Caco-2 (cell line): ENCODE data around the gene BACH2. TPM values are rescaled to one million over a fixed set of nuclear protein-coding genes. Genes with fewer than 3 reads are reported as not detected.
A peak's percentile ranks its signal among the peaks of the same experiment; 100 is the strongest.

Experiments
- BruUV-seq: library from RNA; stranded (reverse); fragments of 400-500 nt; replicated peaks from 2 replicates; lab custom pipeline; 2021; lab: Mats Ljungman, UMichigan
- CTCF ChIA-PET: fragments of 300-600 bp; sonication (Branson Sonifier 250); formaldehyde crosslinking; loops from one replicate; lab custom pipeline; 2022; ENCODE audit warnings: antibody characterized with exemption; lab: Charles Lee
- POLR2A ChIA-PET: fragments of 300-600 bp; sonication (Branson Sonifier 250); formaldehyde crosslinking; loops from one replicate; lab custom pipeline; 2022; ENCODE audit warnings: antibody characterized with exemption; lab: Charles Lee
- DNase-seq, 2 experiments: peaks; one replicate each; pipeline versions ENCODE4 v3.0.0 to v3.0.0-alpha.2; 2020 to 2022
- H3K27me3 ChIP-seq: replicated peaks from 2 replicates; pipeline ENCODE4 v1.6.0; 2011; ENCODE audit warnings: low read length; ENCODE audit not compliant: control insufficient read depth, insufficient read depth
- H3K36me3 ChIP-seq: 2 replicates; pipeline ENCODE4 v1.5.1; 2011; ENCODE audit warnings: low read length; ENCODE audit not compliant: control insufficient read depth, insufficient read depth
- H3K4me1 ChIP-seq: fragments of 250-450 bp; sonication (Bioruptor Pico); 2 replicates; pipeline ENCODE4 v1.5.1; 2020; ENCODE audit warnings: mild to moderate bottlenecking
- H3K4me3 ChIP-seq: 2 replicates; pipeline ENCODE4 v1.5.1; 2011; ENCODE audit warnings: low read depth, mild to moderate bottlenecking, control low read depth, low read length
- H3K9me3 ChIP-seq: fragments of 250-450 bp; sonication (Bioruptor Pico); 2 replicates; pipeline ENCODE4 v1.5.1; 2020; ENCODE audit warnings: mild to moderate bottlenecking, moderate library complexity
- H3K27ac Mint-ChIP-seq: one replicate; pipeline ENCODE4 v1.8.0; 2022; ENCODE audit warnings: mixed read lengths; ENCODE audit not compliant: unreplicated experiment
- H3K27me3 Mint-ChIP-seq: one replicate; pipeline ENCODE4 v1.8.0; 2022; ENCODE audit warnings: mixed read lengths; ENCODE audit not compliant: insufficient read depth, unreplicated experiment
- H3K36me3 Mint-ChIP-seq: one replicate; pipeline ENCODE4 v1.8.0; 2022; ENCODE audit warnings: mild to moderate bottlenecking, mixed read lengths; ENCODE audit not compliant: insufficient read depth, unreplicated experiment
- H3K4me1 Mint-ChIP-seq: one replicate; pipeline ENCODE4 v1.8.0; 2022; ENCODE audit warnings: low read depth, mixed read lengths; ENCODE audit not compliant: unreplicated experiment
- H3K4me3 Mint-ChIP-seq: one replicate; pipeline ENCODE4 v1.8.0; 2022; ENCODE audit warnings: mild to moderate bottlenecking, moderate library complexity, mixed read lengths; ENCODE audit not compliant: unreplicated experiment
- H3K9me3 Mint-ChIP-seq: one replicate; pipeline ENCODE4 v1.8.0; 2022; ENCODE audit warnings: mixed read lengths; ENCODE audit not compliant: unreplicated experiment
- CTCF ChIP-seq, 2 experiments: fragments of 200-600 bp in 1 of 2; IDR thresholded peaks; 1 replicate in 1 of 2; 2 replicates in 1 of 2; pipeline versions ENCODE4 v1.5.1 to v1.8.0; 2011 to 2022; ENCODE audit warnings: antibody characterized with exemption in 1 of 2, control low read depth in 1 of 2, inconsistent platforms in 1 of 2, low read depth in 1 of 2, low read length in 1 of 2, mild to moderate bottlenecking in 1 of 2, moderate library complexity in 1 of 2; ENCODE audit not compliant: insufficient read depth in 1 of 2, severe bottlenecking in 1 of 2, unreplicated experiment in 1 of 2
- intact Hi-C: fragments of 100-400 bp; cut with micrococcal nuclease; formaldehyde crosslinking; loops from one replicate; pipeline ENCODE4 v1.10.0; 2022; ENCODE audit not compliant: unreplicated experiment
- total RNA-seq: library from RNA; stranded (reverse); gene quantifications from 2 replicates; pipeline ENCODE4 v1.2.3, GENCODE V29; 2022

The BACH2 gene
- total RNA-seq, 1 experiment from 2014 or later = 0.43 TPM

GRCh38 chr6:90162648-90163387 lies 133.8 kb downstream of the BACH2 start:
- H3K4me3 ChIP-seq = no peak overlapping the region
- no peaks in the 10 kb centered on the region for H3K27me3 ChIP-seq
- Mint-ChIP-seq H3K9me3 (no peaks in the 10 kb centered on the region), H3K27me3 (no peaks in the 10 kb centered on the region), H3K27ac (no peak overlapping the region), H3K4me1 (peaks cover 19% of the 10 kb centered on the region), H3K4me3 (no peak overlapping the region), H3K36me3 (no peaks in the 10 kb centered on the region)
- intact Hi-C loops = no loop called here
- no TSS peak for BruUV-seq
- ChIA-PET POLR2A (no interaction called here), CTCF (no interaction called here)
- TF ChIP-seq CTCF (IDR thresholded peaks at IDR 0.05; ENCODE audit: insufficient read depth in 1 of 2, low read depth in 1 of 2, low read length in 1 of 2, severe bottlenecking in 1 of 2, unreplicated experiment in 1 of 2) = no peak
- no peak for DNase-seq
- peaks cover 19% of the 10 kb centered on the region; the same call in 1 of the 2 replicates for H3K4me1 ChIP-seq
- no peaks in the 10 kb centered on the region for H3K36me3 ChIP-seq
- no peaks in the 10 kb centered on the region for H3K9me3 ChIP-seq

- H3K9me3 ChIP-seq = no peaks in the 10 kb centered on the region
- BruUV-seq = no TSS peak
- no peak for TF ChIP-seq CTCF (IDR thresholded peaks at IDR 0.05; ENCODE audit: insufficient read depth in 1 of 2, low read depth in 1 of 2, low read length in 1 of 2, severe bottlenecking in 1 of 2, unreplicated experiment in 1 of 2)
- no peaks in the 10 kb centered on the region for H3K27me3 ChIP-seq
- no peak overlapping the region for H3K4me3 ChIP-seq
- H3K4me3 Mint-ChIP-seq = no peak overlapping the region
- POLR2A ChIA-PET = no interaction called here
- H3K9me3 Mint-ChIP-seq = no peaks in the 10 kb centered on the region
- no peaks in the 10 kb centered on the region for H3K36me3 ChIP-seq
- intact Hi-C loops = no loop called here
- H3K4me1 Mint-ChIP-seq = peaks cover 22% of the 10 kb centered on the region
- CTCF ChIA-PET = interaction anchor here (1.5 kb wide), 1 partner anchor 9 kb away, joined by 3 read pairs; no protein-coding TSS in a partner anchor
- H3K27ac Mint-ChIP-seq = no peak overlapping the region
- peaks cover 16% of the 10 kb centered on the region; the same call in 1 of the 2 replicates for H3K4me1 ChIP-seq
- H3K27me3 Mint-ChIP-seq = no peaks in the 10 kb centered on the region
- no peaks in the 10 kb centered on the region for H3K36me3 Mint-ChIP-seq
- DNase-seq = peak in 1 of 2 experiments; percentile 32
Observed at GRCh38 chr6:90160013-90160412, 136.6 kb downstream of the BACH2 start.

GRCh38 chr6:90159452-90159851 lies 137.2 kb downstream of the BACH2 start:
- Histone ChIP-seq H3K9me3 (no peaks in the 10 kb centered on the region), H3K4me3 (no peak overlapping the region), H3K36me3 (no peaks in the 10 kb centered on the region), H3K4me1 (peaks cover 16% of the 10 kb centered on the region; the same call in 1 of the 2 replicates), H3K27me3 (no peaks in the 10 kb centered on the region)
- H3K36me3 Mint-ChIP-seq = no peaks in the 10 kb centered on the region
- no peak overlapping the region for H3K27ac Mint-ChIP-seq
- TF ChIP-seq CTCF (IDR thresholded peaks at IDR 0.05; ENCODE audit: insufficient read depth in 1 of 2, low read depth in 1 of 2, low read length in 1 of 2, severe bottlenecking in 1 of 2, unreplicated experiment in 1 of 2) = no peak
- no peak overlapping the region for H3K4me3 Mint-ChIP-seq
- no peaks in the 10 kb centered on the region for H3K9me3 Mint-ChIP-seq
- BruUV-seq = no TSS peak
- POLR2A ChIA-PET = no interaction called here
- intact Hi-C loops = no loop called here
- DNase-seq = no peak
- CTCF ChIA-PET = interaction anchor here (1.5 kb wide), 1 partner anchor 10 kb away, joined by 3 read pairs; no protein-coding TSS in a partner anchor
- H3K4me1 Mint-ChIP-seq = peaks cover 22% of the 10 kb centered on the region
- no peaks in the 10 kb centered on the region for H3K27me3 Mint-ChIP-seq
